LNCaP clone FGC (cell line): ENCODE data around the gene SLC38A10.

Source experiments
- DNase-seq: peaks from one replicate; pipeline ENCODE4 v3.0.0-alpha.2; 2011; ENCODE audit warnings: low read depth
- H3K4me3 ChIP-seq: 2 replicates; pipeline ENCODE4 v1.5.1; 2011; ENCODE audit warnings: mild to moderate bottlenecking, low read depth, low read length, control low read depth
- CTCF ChIP-seq: IDR thresholded peaks from 2 replicates; pipeline ENCODE4 v1.5.1; 2012; ENCODE audit warnings: mild to moderate bottlenecking; ENCODE audit not compliant: control insufficient read depth, insufficient read depth; ENCODE audit errors: extremely low read depth

The SLC38A10 gene

GRCh38 chr17:81204578-81204977 is 90.5 kb downstream of the SLC38A10 start:
- no peak overlapping the region for H3K4me3 ChIP-seq
- no peak for TF ChIP-seq CTCF
- DNase-seq = no peak

- no peak for TF ChIP-seq CTCF
- no peak overlapping the region for H3K4me3 ChIP-seq
- no peak for DNase-seq
Observed at GRCh38 chr17:81203136-81203535, 92.0 kb downstream of the SLC38A10 start.

- no peak overlapping the region for H3K4me3 ChIP-seq
- TF ChIP-seq CTCF = no peak
- DNase-seq = no peak
Observed at GRCh38 chr17:81202318-81202717, 92.8 kb downstream of the SLC38A10 start.

- TF ChIP-seq CTCF = peak; percentile 66
- no peak overlapping the region for H3K4me3 ChIP-seq
- DNase-seq = peak; percentile 41
Observed at GRCh38 chr17:81200695-81201580, 94.2 kb downstream of the SLC38A10 start.

- no peak for TF ChIP-seq CTCF
- DNase-seq = no peak
- H3K4me3 ChIP-seq = no peak overlapping the region
Observed at GRCh38 chr17:81200201-81200600, 94.9 kb downstream of the SLC38A10 start.

GRCh38 chr17:81199482-81199830 is 95.7 kb downstream of the SLC38A10 start:
- no peak overlapping the region for H3K4me3 ChIP-seq
- TF ChIP-seq CTCF = no peak
- DNase-seq = no peak
